ENCODE results near the gene AHCTF1. TPM values are rescaled to one million over a fixed set of nuclear protein-coding genes. Genes with fewer than 3 reads are reported as not detected.
"Not testable (repeated sequence)": the region's sequence is repeated elsewhere in the genome, so short reads cannot be mapped to it uniquely, and the experiment has no call there.

The AHCTF1 gene
- total and polyA plus RNA-seq, 2 of the 8 experiments (the other 6 are each of a cell fraction or from before 2014, with no cell fraction given) = 7.9 to 44.5 TPM

DNA sequence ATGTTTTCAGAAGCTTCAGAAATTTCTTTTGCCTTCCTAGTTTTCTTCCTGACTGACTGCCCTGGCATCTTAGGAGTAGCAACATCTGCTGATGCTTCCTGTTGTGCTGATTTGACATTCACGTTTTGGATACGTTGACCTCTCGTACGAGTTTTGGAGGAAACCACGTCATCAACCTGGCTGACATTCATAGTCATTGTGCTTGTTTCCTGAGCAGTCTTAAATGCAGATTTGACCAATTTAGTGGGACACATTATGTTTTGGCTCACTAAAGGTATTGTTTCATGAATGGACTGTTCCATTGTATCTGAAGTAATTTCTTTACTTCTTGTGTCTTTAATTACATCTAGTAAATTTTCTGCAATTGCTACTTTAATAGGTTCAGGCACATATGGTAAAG is 81.1 kb downstream of the AHCTF1 start:
- DNase-seq (ENCODE audit: low read depth in 1 of 2, low spot score in 2 of 2); H3K23ac ChIP-seq (ENCODE audit: insufficient read length); FAIRE-seq; H2BK15ac ChIP-seq (ENCODE audit: low read length); H2AFZ ChIP-seq (ENCODE audit: low read length); H3K18ac ChIP-seq (ENCODE audit: extremely low read depth, low read length); H3K9ac ChIP-seq (replicated peaks in 1 of 4; ENCODE audit: extremely low read depth in 1 of 4, low read depth in 3 of 4, low read length in 3 of 4); H2BK120ac ChIP-seq (replicated peaks; ENCODE audit: low read depth, low read length); H4K8ac ChIP-seq (ENCODE audit: extremely low read depth, insufficient read depth, low read length); H2BK12ac ChIP-seq (ENCODE audit: low read depth, low read length); POLR2A ChIA-PET (ENCODE audit: partially characterized antibody); H3K79me1 ChIP-seq (ENCODE audit: low read depth, low read length); H3K14ac ChIP-seq (ENCODE audit: insufficient read length); H4K5ac ChIP-seq (ENCODE audit: insufficient read length, low read depth, low read length); CTCF ChIA-PET (ENCODE audit: partially characterized antibody); H3K4me3 ChIP-seq (ENCODE audit: extremely low read depth in 1 of 4, insufficient read depth in 2 of 4, low read depth in 3 of 4, low read length in 4 of 4); H3K23me2 ChIP-seq (ENCODE audit: low read depth, low read length); H3K9me3 ChIP-seq (ENCODE audit: insufficient read depth in 2 of 2, low read depth in 1 of 2, low read length in 1 of 2); H3K79me2 ChIP-seq (ENCODE audit: control insufficient read depth in 1 of 2, insufficient read depth in 2 of 2, low read length in 2 of 2); H4K20me1 ChIP-seq (replicated peaks in 1 of 2; ENCODE audit: control insufficient read depth in 1 of 2, insufficient read depth in 2 of 2, low read length in 2 of 2); H3K4me1 ChIP-seq (replicated peaks in 1 of 4; ENCODE audit: control insufficient read depth in 3 of 4, insufficient read depth in 4 of 4, low read length in 3 of 4); H3K27ac ChIP-seq (ENCODE audit: low read depth, low read length); H3K4ac ChIP-seq (replicated peaks; ENCODE audit: insufficient read length, low read depth, low read length); H2AK5ac ChIP-seq (ENCODE audit: low read depth, low read length); H2BK5ac ChIP-seq (ENCODE audit: low read depth, low read length); H2BK20ac ChIP-seq (ENCODE audit: low read length); H3K56ac ChIP-seq (replicated peaks; ENCODE audit: insufficient read length, low read depth, low read length); H3K27me3 ChIP-seq (replicated peaks in 1 of 4; ENCODE audit: control insufficient read depth in 3 of 4, extremely low read depth in 1 of 4, insufficient read depth in 3 of 4, low read length in 3 of 4); H3K4me2 ChIP-seq (ENCODE audit: insufficient read depth in 1 of 2, low read depth in 2 of 2, low read length in 2 of 2); H4K91ac ChIP-seq (replicated peaks; ENCODE audit: insufficient read length, low read length): not testable (repeated sequence)
- H3K36me3 ChIP-seq (ENCODE audit: control insufficient read depth in 2 of 4, insufficient read depth in 4 of 4, low read length in 3 of 4) = peaks cover 8 to 67% (median 40%) of the 10 kb centered on the region in 4 experiments; a peak in 7 of 8 replicates
- WGBS, 2 experiments (ENCODE audit: extremely low coverage in 1 of 2, insufficient coverage in 1 of 2, insufficient read length in 1 of 2, insufficient replicate concordance in 2 of 2, low coverage in 1 of 2, low lambda C conversion rate in 2 of 2, missing lambda C conversion rate in 1 of 2) = 100% methylated on average over 2 of the region's 5 CpGs; no CpG with 5 or more reads in 1 of the 2 experiments
